Measurements from ENCODE around the gene RFT1.

Gene RFT1

DNA sequence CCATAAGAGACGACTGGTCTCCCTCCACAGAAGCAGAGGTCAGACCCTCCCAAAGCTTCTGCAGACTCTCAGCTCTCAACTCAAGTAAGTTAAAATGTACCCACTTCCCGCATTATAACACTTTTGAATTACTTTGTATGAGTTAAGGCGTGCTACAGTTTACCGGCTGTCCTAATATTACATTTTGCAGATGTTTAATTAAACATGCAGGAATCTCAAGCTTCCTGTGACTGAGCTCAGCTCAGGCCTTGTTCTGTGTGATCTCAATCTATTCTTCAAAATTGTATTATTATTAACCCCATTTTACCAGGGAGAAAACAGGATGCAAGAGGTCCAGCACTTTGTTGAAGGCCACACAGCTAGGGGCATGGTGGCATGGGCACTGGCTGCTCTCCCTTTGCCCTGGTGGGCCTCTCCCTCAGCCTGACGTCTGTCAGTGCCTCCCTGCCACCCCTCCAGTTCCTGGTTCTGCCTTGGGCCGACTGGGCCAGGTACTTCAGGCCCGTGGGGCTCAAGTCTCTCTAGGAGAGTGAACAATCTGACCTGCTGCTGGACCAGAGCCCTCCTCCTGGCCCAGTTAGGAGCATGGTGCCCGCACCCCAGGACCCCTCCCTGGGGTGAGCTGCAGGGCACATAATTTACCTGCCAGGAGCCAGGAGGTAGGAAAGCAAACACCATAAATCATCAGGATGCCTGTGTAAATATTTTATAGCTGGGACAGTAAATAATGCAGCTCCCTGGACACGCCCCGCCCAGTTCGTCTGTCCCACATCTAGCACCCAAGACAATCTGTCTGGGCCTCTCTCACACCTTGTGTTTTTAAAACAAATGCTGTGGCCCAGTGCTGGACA lies 14.9 kb upstream of the RFT1 start:
- no peak overlapping the region for H2AFZ ChIP-seq (ENCODE audit: low read depth, low read length, severe bottlenecking)
- no peaks in the 10 kb centered on the region for H3K9me3 ChIP-seq (ENCODE audit: insufficient read depth, low read length)
- H3K9ac ChIP-seq (ENCODE audit: low read length), result no peak overlapping the region
- H3K4me2 ChIP-seq (ENCODE audit: low read depth, low read length, poor library complexity, severe bottlenecking), result no peak overlapping the region
- no peaks in the 10 kb centered on the region for H3F3A ChIP-seq (ENCODE audit: insufficient read depth)
- H3K79me2 ChIP-seq (ENCODE audit: insufficient read depth, low read length), result no peaks in the 10 kb centered on the region
- no peaks in the 10 kb centered on the region for H3K27me3 ChIP-seq (ENCODE audit: low read length)
- no peak overlapping the region for H3K4me3 ChIP-seq (ENCODE audit: insufficient read depth, low read length, poor library complexity, severe bottlenecking)
- H3K9me2 ChIP-seq (replicated peaks; ENCODE audit: insufficient read depth, low read length), result no peaks in the 10 kb centered on the region
- H3K27ac ChIP-seq (ENCODE audit: low read depth, low read length), result no peak overlapping the region
- no peaks in the 10 kb centered on the region for H3K36me3 ChIP-seq (ENCODE audit: low read length)
- H4K20me1 ChIP-seq (ENCODE audit: low read depth, low read length), result no peaks in the 10 kb centered on the region
- TF ChIP-seq EZH2phosphoT487 (conservative IDR thresholded peaks at IDR 0.05; ENCODE audit: low read length), result no peak
- TF ChIP-seq, protein P1, sequence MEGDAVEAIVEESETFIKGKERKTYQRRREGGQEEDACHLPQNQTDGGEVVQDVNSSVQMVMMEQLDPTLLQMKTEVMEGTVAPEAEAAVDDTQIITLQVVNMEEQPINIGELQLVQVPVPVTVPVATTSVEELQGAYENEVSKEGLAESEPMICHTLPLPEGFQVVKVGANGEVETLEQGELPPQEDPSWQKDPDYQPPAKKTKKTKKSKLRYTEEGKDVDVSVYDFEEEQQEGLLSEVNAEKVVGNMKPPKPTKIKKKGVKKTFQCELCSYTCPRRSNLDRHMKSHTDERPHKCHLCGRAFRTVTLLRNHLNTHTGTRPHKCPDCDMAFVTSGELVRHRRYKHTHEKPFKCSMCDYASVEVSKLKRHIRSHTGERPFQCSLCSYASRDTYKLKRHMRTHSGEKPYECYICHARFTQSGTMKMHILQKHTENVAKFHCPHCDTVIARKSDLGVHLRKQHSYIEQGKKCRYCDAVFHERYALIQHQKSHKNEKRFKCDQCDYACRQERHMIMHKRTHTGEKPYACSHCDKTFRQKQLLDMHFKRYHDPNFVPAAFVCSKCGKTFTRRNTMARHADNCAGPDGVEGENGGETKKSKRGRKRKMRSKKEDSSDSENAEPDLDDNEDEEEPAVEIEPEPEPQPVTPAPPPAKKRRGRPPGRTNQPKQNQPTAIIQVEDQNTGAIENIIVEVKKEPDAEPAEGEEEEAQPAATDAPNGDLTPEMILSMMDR (IDR thresholded peaks at IDR 0.05; ENCODE audit: insufficient read depth, low read length, poor library complexity, severe bottlenecking), result no peak

DNA sequence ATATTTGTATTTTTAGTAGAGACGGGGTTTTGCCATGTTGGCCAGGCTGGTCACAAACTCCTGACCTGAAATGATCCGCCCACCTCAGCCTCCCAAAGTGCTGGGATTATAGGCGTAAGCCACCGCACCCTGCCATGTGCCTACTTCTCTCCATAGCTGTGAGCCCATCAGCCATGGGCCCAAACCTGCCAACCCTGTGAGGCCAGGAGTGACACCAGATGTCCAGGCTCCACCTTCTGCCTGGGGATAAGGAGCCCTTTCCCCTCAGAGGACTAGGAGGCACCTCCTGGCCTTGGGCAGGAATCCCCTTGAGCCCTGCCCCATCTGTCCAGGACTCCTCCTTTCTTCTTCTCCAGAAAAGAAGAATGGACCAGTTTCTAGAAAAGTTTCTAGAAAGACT lies 14.2 kb upstream of the RFT1 start:
- Histone ChIP-seq H3K9me2 (replicated peaks; ENCODE audit: insufficient read depth, low read length) (no peaks in the 10 kb centered on the region), H3K4me2 (ENCODE audit: low read depth, low read length, poor library complexity, severe bottlenecking) (no peak overlapping the region), H3K9me3 (ENCODE audit: insufficient read depth, low read length) (no peaks in the 10 kb centered on the region), H3K9ac (ENCODE audit: low read length) (no peak overlapping the region), H3K4me3 (ENCODE audit: insufficient read depth, low read length, poor library complexity, severe bottlenecking) (no peak overlapping the region), H3K36me3 (ENCODE audit: low read length) (no peaks in the 10 kb centered on the region), H3K79me2 (ENCODE audit: insufficient read depth, low read length) (no peaks in the 10 kb centered on the region), H3K27ac (ENCODE audit: low read depth, low read length) (no peak overlapping the region), H3F3A (ENCODE audit: insufficient read depth) (no peaks in the 10 kb centered on the region), H2AFZ (ENCODE audit: low read depth, low read length, severe bottlenecking) (no peak overlapping the region), H4K20me1 (ENCODE audit: low read depth, low read length) (no peaks in the 10 kb centered on the region), H3K27me3 (ENCODE audit: low read length) (no peaks in the 10 kb centered on the region)
- no peak for TF ChIP-seq EZH2phosphoT487 (conservative IDR thresholded peaks at IDR 0.05; ENCODE audit: low read length)
- TF ChIP-seq, protein P1 (IDR thresholded peaks at IDR 0.05; ENCODE audit: insufficient read depth, low read length, poor library complexity, severe bottlenecking), result no peak

DNA sequence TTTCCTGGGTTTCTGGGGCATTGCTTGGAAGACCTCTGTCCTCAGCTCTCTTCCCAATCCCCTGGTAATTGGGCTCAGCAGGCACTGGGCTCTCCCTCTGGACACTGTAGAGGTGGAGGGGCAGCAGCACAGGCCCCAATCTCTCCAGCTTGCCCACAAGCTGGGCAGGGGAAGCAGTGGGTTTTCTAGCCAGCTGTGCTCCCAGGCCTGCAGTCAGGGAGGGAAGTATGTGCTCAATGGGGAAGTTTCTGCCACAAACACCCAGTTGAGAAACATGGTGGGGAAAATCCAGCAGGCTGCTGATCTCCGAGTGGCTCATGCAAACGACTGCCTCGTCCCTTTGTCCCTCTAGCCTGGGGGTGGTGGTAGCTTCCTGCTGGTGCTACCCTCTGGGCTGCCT lies 12.8 kb upstream of the RFT1 start:
- H3K79me2 ChIP-seq (ENCODE audit: insufficient read depth, low read length), result no peaks in the 10 kb centered on the region
- H3F3A ChIP-seq (ENCODE audit: insufficient read depth), result no peaks in the 10 kb centered on the region
- no peak overlapping the region for H2AFZ ChIP-seq (ENCODE audit: low read depth, low read length, severe bottlenecking)
- H3K9me2 ChIP-seq (replicated peaks; ENCODE audit: insufficient read depth, low read length), result no peaks in the 10 kb centered on the region
- H3K9ac ChIP-seq (ENCODE audit: low read length), result no peak overlapping the region
- no peak overlapping the region for H3K27ac ChIP-seq (ENCODE audit: low read depth, low read length)
- TF ChIP-seq, protein P1 (IDR thresholded peaks at IDR 0.05; ENCODE audit: insufficient read depth, low read length, poor library complexity, severe bottlenecking), result no peak
- TF ChIP-seq EZH2phosphoT487 (conservative IDR thresholded peaks at IDR 0.05; ENCODE audit: low read length), result no peak
- H3K36me3 ChIP-seq (ENCODE audit: low read length), result no peaks in the 10 kb centered on the region
- no peaks in the 10 kb centered on the region for H3K27me3 ChIP-seq (ENCODE audit: low read length)
- no peaks in the 10 kb centered on the region for H4K20me1 ChIP-seq (ENCODE audit: low read depth, low read length)
- no peaks in the 10 kb centered on the region for H3K9me3 ChIP-seq (ENCODE audit: insufficient read depth, low read length)
- H3K4me2 ChIP-seq (ENCODE audit: low read depth, low read length, poor library complexity, severe bottlenecking), result no peak overlapping the region
- no peak overlapping the region for H3K4me3 ChIP-seq (ENCODE audit: insufficient read depth, low read length, poor library complexity, severe bottlenecking)
